ENCODE measurements around the gene XKR7. TPM values are rescaled to one million over a fixed set of nuclear protein-coding genes. Genes with fewer than 3 reads are reported as not detected.

XKR7 gene
- total RNA-seq, 2 donors from 2014 or later = not detected

- H3K9me3 ChIP-seq = no peaks in the 10 kb centered on the region
- H3K27ac ChIP-seq = no peak overlapping the region
- H3K4me3 ChIP-seq = no peak overlapping the region
- no peak for DNase-seq (ENCODE audit: low spot score)
- H3K27me3 ChIP-seq (replicated peaks; ENCODE audit: insufficient read depth) = no peaks in the 10 kb centered on the region
- ATAC-seq (ENCODE audit: insufficient number of reproducible peaks, low FRiP score, low read depth) = no peak
- H3K4me1 ChIP-seq (ENCODE audit: control insufficient read depth in 1 of 2, low read depth in 2 of 2) = no peaks in the 10 kb centered on the region
- no peaks in the 10 kb centered on the region for H3K36me3 ChIP-seq
- TF ChIP-seq CTCF (IDR thresholded peaks at IDR 0.05) = no peak
Observed at GRCh38 chr20:31998246-31998645, 30.3 kb downstream of the XKR7 start.

GRCh38 chr20:32003325-32003724 lies 35.4 kb downstream of the XKR7 start:
- no peaks in the 10 kb centered on the region for H3K9me3 ChIP-seq
- DNase-seq (ENCODE audit: low spot score) (no peak), ATAC-seq (ENCODE audit: insufficient number of reproducible peaks, low FRiP score, low read depth) (no peak)
- H3K36me3 ChIP-seq = no peaks in the 10 kb centered on the region
- no peak for TF ChIP-seq CTCF (IDR thresholded peaks at IDR 0.05)
- H3K4me1 ChIP-seq (ENCODE audit: control insufficient read depth in 1 of 2, low read depth in 2 of 2) = no peaks in the 10 kb centered on the region
- no peak overlapping the region for H3K4me3 ChIP-seq
- no peak overlapping the region for H3K27ac ChIP-seq
- no peaks in the 10 kb centered on the region for H3K27me3 ChIP-seq (replicated peaks; ENCODE audit: insufficient read depth)

- H3K27ac ChIP-seq = no peak overlapping the region
- no peaks in the 10 kb centered on the region for H3K27me3 ChIP-seq (replicated peaks; ENCODE audit: insufficient read depth)
- H3K4me1 ChIP-seq (ENCODE audit: control insufficient read depth in 1 of 2, low read depth in 2 of 2) = no peaks in the 10 kb centered on the region
- H3K4me3 ChIP-seq = no peak overlapping the region
- ATAC-seq (ENCODE audit: insufficient number of reproducible peaks, low FRiP score, low read depth) = no peak
- no peaks in the 10 kb centered on the region for H3K9me3 ChIP-seq
- TF ChIP-seq CTCF (IDR thresholded peaks at IDR 0.05) = no peak
- no peak for DNase-seq (ENCODE audit: low spot score)
- no peaks in the 10 kb centered on the region for H3K36me3 ChIP-seq
Observed at GRCh38 chr20:32004963-32005362, 37.0 kb downstream of the XKR7 start.

GRCh38 chr20:32006053-32006452 lies 38.1 kb downstream of the XKR7 start:
- no peak for TF ChIP-seq CTCF (IDR thresholded peaks at IDR 0.05)
- Histone ChIP-seq H3K36me3 (no peaks in the 10 kb centered on the region), H3K27me3 (replicated peaks; ENCODE audit: insufficient read depth) (no peaks in the 10 kb centered on the region), H3K4me1 (ENCODE audit: control insufficient read depth in 1 of 2, low read depth in 2 of 2) (no peaks in the 10 kb centered on the region), H3K27ac (no peak overlapping the region), H3K9me3 (no peaks in the 10 kb centered on the region), H3K4me3 (no peak overlapping the region)
- no peak for DNase-seq (ENCODE audit: low spot score)
- ATAC-seq (ENCODE audit: insufficient number of reproducible peaks, low FRiP score, low read depth) = no peak

GRCh38 chr20:32006841-32007786 lies 39.2 kb downstream of the XKR7 start:
- Histone ChIP-seq H3K9me3 (no peaks in the 10 kb centered on the region), H3K36me3 (no peaks in the 10 kb centered on the region), H3K27me3 (replicated peaks; ENCODE audit: insufficient read depth) (no peaks in the 10 kb centered on the region), H3K4me1 (ENCODE audit: control insufficient read depth in 1 of 2, low read depth in 2 of 2) (no peaks in the 10 kb centered on the region), H3K27ac (no peak overlapping the region), H3K4me3 (no peak overlapping the region)
- no peak for DNase-seq (ENCODE audit: low spot score)
- ATAC-seq (ENCODE audit: insufficient number of reproducible peaks, low FRiP score, low read depth) = no peak
- no peak for TF ChIP-seq CTCF (IDR thresholded peaks at IDR 0.05)

Measured in thoracic aorta (tissue), 2 donors.